Measurements from ENCODE around the gene PRAME.
"Not testable (repeated sequence)": the region's sequence is repeated elsewhere in the genome, so short reads cannot be mapped to it uniquely, and the experiment has no call there.

PRAME gene

GRCh38 chr22:22558972-22559603 lies at the start of gene PRAME:
PRAME (minus strand) TSS chr22:22559265; CDS start chr22:22556832, 2,433 bp downstream.
- peak; percentile 39 for DNase-seq

DNA sequence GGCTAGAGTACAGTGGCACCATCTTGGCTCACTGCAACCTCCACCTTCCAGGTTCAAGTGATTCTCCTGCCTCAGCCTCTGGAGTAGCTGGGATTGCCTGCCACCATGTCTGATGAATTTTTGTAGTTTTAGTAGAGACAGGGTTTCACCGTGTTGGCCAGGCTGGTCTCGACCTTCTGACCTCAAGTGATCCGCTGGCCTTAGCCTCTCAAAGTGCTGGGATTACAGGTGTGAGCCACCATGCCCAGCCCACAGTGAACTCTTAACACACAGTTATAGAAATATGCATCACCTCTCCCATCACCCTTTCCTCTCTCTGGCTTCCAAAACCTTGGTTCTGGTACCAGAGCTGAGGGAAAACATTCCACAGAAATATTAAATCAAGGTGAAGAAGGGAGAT lies 49.0 kb upstream of the PRAME start:
- DNase-seq = not testable (repeated sequence)

DNA sequence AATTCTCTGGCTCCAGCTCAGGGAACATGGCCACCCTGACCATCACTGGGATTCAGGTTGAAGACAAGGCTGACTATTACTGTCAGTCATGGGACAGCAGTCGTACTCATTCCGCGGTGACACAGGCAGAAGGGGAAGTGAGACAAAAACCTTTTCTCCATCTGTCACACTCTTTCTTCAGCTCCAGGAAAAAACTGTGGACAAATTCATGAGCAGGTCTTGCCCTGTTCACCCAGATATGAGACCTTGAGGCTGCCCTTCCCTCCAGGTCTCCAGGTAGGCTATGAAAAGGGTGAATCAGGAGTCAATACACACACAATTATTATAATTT lies 46.0 kb upstream of the PRAME start:
- DNase-seq = no peak

DNA sequence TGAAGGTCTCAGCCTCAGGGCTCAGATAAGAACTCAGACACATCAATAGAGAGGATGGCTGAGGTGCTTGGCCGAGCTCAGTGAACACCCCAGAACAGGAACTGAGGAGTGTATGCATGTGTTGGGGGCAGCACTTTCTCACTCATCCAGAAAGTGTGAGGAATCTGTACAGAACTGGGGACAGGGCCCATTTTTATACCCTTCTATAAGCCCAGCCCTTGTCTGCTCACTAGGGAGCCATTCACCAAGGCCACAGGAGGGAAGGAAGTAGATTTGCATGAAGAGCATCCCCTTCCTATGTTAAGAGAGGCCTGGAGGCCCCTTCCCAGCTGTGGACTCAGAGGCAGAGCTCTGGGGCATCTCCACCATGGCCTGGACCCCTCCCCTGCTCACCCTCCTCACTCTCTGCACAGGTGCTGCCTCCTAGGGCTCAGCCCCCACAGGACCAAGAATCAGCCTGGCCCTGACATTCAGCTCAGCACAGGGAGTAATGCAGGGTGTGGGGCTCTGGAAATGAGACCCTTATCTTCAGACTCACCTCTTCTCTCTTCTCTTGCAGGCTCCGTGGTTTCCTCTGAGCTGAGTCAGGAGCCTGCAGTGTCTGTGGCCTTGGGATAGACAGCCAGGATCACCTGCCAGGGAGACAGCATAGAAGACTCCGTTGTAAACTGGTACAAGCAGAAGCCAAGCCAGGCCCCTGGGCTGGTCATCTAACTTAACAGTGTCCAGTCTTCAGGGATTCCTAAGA lies 45.4 kb upstream of the PRAME start:
- DNase-seq = no peak

GRCh38 chr22:22603470-22603947 lies 44.4 kb upstream of the PRAME start:
- no peak for DNase-seq

GRCh38 chr22:22600531-22601261 lies 41.6 kb upstream of the PRAME start:
- DNase-seq = no peak

GRCh38 chr22:22599248-22599647 lies 40.2 kb upstream of the PRAME start:
- no peak for DNase-seq

DNA sequence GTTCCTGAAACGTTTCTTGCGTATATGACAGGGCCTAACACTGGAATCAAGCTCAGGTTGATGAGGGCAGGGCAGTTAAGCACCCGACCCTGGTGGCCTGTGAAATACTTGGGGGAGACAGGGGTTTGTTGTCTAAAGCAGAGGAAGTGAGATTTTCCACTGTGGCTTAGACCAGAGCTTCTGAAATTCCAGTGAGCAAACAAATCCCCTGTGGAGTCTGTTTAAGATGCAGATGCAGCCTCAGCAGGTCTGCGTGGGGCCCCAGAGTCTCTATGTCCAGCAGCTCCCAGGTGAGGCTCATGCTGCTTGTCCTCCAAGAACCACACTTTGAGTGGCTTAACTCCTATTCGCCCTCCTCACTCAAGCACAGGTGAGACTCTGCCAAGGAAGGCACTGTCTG lies 39.1 kb upstream of the PRAME start:
- DNase-seq = no peak

GRCh38 chr22:22595001-22595835 lies 36.2 kb upstream of the PRAME start:
- DNase-seq = no peak

DNA sequence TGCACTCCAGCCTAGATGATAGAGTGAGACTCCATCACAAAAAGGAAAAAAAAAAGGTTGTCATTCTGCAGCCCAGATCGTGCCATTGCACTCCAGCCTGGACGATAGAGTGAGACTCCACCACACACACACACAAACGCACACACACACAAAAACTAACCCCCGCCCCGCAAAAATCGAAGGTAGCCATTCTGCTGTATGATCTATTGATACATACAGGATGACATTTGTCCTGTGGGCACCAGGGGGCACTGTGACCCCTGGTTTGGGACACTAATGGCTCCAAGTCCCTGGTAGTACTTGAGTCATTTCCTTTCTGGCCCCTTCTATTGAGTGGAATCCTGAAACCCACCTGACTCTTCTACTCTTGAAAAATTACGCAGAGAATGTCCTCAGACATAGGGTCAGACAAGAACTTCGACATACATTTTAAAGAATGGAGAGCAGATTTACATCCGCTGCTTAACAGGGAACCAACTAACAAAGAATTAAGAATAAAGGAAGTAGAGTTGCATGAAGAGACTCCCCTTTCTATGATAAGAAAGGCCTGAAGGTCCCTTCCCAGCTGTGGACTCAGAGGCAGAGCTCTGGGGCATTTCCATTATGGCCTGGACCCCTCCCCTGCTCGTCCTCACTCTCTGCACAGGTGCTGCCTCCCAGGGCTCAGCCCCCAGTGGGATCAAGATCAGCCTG lies 35.0 kb upstream of the PRAME start:
- DNase-seq = no peak

- no peak for DNase-seq
Observed at GRCh38 chr22:22593250-22593649, 34.2 kb upstream of the PRAME start.

- no peak for DNase-seq
Observed at GRCh38 chr22:22591348-22592299, 32.6 kb upstream of the PRAME start.

DNA sequence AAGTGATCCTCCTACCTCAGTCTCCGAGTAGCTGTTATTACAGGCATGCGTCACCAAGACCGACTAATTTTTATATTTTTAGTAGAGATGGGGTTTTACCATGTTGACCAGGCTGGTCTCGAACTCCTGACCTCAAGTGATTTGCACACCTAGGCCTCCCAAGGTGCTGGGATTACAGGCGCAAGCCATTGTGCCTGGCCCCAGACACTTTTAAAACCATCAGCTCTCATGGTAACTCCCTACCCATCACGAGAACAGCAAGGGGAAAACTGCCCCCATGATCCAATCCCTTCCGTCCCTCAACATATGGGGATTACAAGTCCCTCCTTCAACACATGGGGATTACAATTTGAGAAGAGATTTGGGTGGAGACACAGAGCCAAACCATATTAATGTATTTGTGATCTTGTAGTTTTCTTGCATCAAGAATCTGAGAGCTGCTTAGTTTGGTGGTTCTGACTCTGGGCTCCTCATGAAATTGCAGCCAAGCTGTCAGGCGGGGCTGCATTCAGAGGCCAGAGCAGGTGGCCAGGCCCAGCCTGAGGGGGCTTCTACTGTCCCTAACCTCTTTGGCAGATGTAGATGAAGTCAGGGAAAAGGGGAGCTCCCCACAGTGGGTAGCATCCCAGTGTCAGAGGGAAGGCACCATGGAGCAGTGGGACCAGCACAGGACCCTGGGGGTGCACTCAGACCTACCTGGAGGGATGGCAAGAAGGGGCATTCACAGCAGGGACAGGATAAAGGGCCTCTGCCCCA lies 31.2 kb upstream of the PRAME start:
- DNase-seq = no peak

GRCh38 chr22:22588485-22589164 lies 29.6 kb upstream of the PRAME start:
- no peak for DNase-seq

DNA sequence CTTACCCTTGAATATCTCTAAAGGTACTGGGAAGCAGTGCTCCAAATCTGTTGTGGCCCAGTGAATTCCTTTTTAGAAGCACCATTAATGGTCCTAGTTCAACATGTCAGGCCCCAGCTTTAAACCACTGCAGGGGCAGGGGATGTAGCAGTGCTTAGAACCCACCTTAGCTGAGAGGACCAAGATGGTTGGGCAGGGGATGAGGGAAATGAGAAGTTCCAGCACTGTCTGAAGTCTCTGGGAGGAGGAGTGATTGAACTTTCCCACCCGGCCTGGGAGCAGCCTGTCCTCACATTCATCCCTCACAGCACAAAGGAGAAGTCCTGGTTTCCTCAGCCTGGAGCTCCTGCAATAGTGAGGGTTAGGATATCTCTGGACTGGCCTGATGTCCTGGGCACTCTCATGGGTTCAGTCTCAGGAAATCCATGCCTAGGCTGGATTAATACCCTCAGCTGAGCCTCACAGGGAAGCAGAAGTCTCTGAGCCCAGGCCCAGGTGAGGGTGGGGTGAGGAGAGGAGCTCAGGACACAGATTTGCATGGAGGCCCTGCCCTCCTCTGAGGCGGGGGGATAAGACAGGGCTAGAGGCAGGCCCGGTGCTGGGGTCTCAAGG lies 28.6 kb upstream of the PRAME start:
- DNase-seq = no peak

- no peak for DNase-seq
Observed at GRCh38 chr22:22584722-22585121, 25.7 kb upstream of the PRAME start.

DNA sequence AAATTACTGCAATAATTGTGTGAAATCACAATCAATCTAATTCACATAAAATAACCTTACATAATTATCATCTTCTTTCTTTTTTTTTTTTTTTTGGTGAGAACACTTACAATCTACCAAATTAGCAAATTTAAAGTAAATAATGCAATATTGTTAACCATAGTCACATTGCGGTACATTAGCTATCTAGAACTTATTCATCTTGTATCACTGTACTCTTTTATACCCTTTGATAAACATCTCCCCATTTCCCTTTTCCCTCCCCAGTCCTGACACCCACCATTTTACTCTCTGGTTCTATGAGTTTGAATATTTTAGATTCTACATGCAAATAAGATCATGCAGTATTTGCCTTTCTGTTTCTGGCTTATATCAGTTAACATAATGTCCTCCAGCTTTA lies 24.0 kb upstream of the PRAME start:
- DNase-seq = no peak

- not testable (repeated sequence) for DNase-seq
Observed at GRCh38 chr22:22581524-22581923, 22.5 kb upstream of the PRAME start.

- DNase-seq = no peak
Observed at GRCh38 chr22:22579869-22580604, 21.0 kb upstream of the PRAME start.
